ES-I3 (cell line): ENCODE measurements around the gene SAMD5.

Experiments used
- H3K36me3 ChIP-seq: 2 replicates; pipeline ENCODE4 v1.6.1; 2013; ENCODE audit warnings: mild to moderate bottlenecking, low read length, control low read depth, moderate library complexity; ENCODE audit not compliant: insufficient read depth
- H3K4me1 ChIP-seq: 2 replicates; pipeline ENCODE4 v1.6.1; 2013; ENCODE audit warnings: mild to moderate bottlenecking, control low read depth, low read length; ENCODE audit not compliant: insufficient read depth
- H3K9ac ChIP-seq: 2 replicates; pipeline ENCODE4 v1.6.1; 2013; ENCODE audit warnings: low read depth, mild to moderate bottlenecking, low read length, moderate library complexity
- H3K9me3 ChIP-seq: 2 replicates; pipeline ENCODE4 v1.6.1; 2013; ENCODE audit warnings: mild to moderate bottlenecking, low read length, moderate library complexity; ENCODE audit not compliant: control insufficient read depth, insufficient read depth

The SAMD5 gene

DNA sequence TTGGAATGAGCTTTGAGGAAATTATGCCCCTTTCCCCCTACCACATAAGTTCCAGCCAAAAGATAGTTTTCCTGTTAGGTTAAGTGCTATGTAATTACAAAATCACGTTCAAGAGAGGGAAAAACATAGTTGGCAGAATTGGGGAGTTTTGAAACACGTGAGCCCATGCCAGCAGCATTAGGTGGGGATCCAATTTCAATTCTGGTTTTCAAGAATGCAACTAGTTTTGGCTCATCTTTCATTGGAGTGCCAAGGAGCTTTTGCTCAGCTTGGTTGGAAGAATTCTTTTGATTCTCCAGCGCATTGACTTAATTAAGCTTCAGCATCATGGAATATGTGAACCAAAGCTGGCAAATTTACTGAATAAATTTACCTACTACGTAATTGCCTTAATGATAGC, 95.9 kb downstream of the SAMD5 start:
- Histone ChIP-seq H3K36me3 (no peaks in the 10 kb centered on the region), H3K9ac (no peak overlapping the region), H3K9me3 (no peaks in the 10 kb centered on the region), H3K4me1 (no peaks in the 10 kb centered on the region)

DNA sequence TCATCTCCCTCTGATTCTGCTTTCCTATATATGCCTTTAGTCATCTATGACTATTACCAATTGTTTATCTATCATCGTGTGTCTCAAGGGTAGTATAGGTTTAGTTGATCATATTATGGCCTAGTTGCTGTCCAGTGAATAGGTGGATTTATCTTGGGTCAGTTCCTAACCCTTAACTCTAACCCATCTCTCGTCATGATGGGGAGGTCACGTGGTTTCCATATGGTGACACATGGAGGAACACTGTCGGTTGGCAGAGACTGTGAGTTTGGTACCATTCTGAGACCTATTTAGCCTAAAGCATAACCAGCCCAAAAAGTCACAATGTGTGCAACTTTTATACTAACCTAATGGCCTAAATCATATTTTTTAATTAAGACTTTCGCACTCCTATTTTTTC, 103.5 kb downstream of the SAMD5 start:
- Histone ChIP-seq H3K9ac (no peak overlapping the region), H3K9me3 (no peaks in the 10 kb centered on the region), H3K36me3 (no peaks in the 10 kb centered on the region), H3K4me1 (no peaks in the 10 kb centered on the region)

- Histone ChIP-seq H3K4me1 (no peaks in the 10 kb centered on the region), H3K9me3 (no peaks in the 10 kb centered on the region), H3K9ac (no peak overlapping the region), H3K36me3 (no peaks in the 10 kb centered on the region)
Measured at GRCh38 chr6:147614501-147614900, 106.0 kb downstream of the SAMD5 start.

GRCh38 chr6:147615659-147616456, 107.4 kb downstream of the SAMD5 start:
- no peaks in the 10 kb centered on the region for H3K36me3 ChIP-seq
- H3K9ac ChIP-seq: no peak overlapping the region
- no peaks in the 10 kb centered on the region for H3K4me1 ChIP-seq
- no peaks in the 10 kb centered on the region for H3K9me3 ChIP-seq

GRCh38 chr6:147617366-147617765, 108.9 kb downstream of the SAMD5 start:
- Histone ChIP-seq H3K9ac (no peak overlapping the region), H3K36me3 (no peaks in the 10 kb centered on the region), H3K9me3 (no peaks in the 10 kb centered on the region), H3K4me1 (no peaks in the 10 kb centered on the region)

DNA sequence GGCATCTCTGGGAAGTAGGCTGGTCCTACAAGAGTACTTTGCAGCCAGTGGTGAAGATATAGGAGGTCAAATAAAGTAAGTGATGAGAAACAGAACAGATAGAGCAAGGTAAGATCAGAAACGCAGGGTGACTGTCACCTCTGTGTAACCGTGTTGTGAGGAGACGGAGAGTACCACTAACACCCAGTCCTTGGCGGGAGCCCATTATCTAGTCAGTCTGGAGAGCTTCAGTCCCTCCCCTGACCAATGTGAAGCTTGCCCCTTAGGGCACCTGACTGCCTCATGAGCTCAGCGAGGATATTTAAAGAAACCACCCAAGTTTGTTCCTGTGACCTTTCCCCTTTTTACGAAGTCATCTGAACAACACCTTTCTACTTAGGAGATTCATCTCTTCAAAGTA, 110.0 kb downstream of the SAMD5 start:
- no peak overlapping the region for H3K9ac ChIP-seq
- H3K36me3 ChIP-seq: no peaks in the 10 kb centered on the region
- no peaks in the 10 kb centered on the region for H3K4me1 ChIP-seq
- H3K9me3 ChIP-seq: no peaks in the 10 kb centered on the region

DNA sequence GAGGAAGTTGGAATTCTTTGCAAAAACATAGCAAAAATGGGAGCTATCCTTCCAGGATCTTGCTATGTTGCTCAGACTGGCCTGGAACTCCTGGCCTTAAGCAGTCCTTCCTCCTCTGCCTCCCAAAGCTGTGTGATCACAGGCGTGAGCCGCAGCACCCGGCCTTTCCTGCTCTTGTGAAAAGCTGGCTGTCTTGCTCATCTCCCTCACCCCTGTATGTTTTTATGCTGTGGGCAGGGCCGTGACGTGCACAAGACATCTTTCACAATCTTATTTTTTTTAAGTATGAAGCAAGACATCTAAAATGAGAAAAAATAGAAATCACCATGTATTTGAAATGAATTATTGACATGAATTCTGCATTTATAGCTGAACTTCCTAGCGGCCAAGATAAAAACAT, 110.4 kb downstream of the SAMD5 start:
- H3K4me1 ChIP-seq: no peaks in the 10 kb centered on the region
- no peak overlapping the region for H3K9ac ChIP-seq
- H3K9me3 ChIP-seq: no peaks in the 10 kb centered on the region
- no peaks in the 10 kb centered on the region for H3K36me3 ChIP-seq
